ENCODE measurements around the gene SAMD7.

Gene SAMD7

GRCh38 chr3:169966951-169967915 is 55.9 kb downstream of the SAMD7 start:
- no peak for DNase-seq

- DNase-seq: no peak
Measured at GRCh38 chr3:169968224-169968885, 57.0 kb downstream of the SAMD7 start.

- no peak for DNase-seq
Measured at GRCh38 chr3:169969174-169970095, 58.1 kb downstream of the SAMD7 start.

- DNase-seq: no peak
Measured at GRCh38 chr3:169970847-169971246, 59.5 kb downstream of the SAMD7 start.

GRCh38 chr3:169971522-169971921 is 60.1 kb downstream of the SAMD7 start:
- DNase-seq: no peak

- DNase-seq: no peak
Measured at GRCh38 chr3:169980055-169980454, 68.7 kb downstream of the SAMD7 start.

- no peak for DNase-seq
Measured at GRCh38 chr3:169984292-169984691, 72.9 kb downstream of the SAMD7 start.
